HG03159 (cell line): ENCODE measurements around the gene LHFPL3.

ENCODE experiments used
- ATAC-seq: cut with Tn5 transposase; IDR thresholded peaks from one replicate; pipeline ENCODE4 v1.9.1; 2021; ENCODE audit warnings: mild to moderate bottlenecking, moderate library complexity; ENCODE audit not compliant: unreplicated experiment

The LHFPL3 gene

DNA sequence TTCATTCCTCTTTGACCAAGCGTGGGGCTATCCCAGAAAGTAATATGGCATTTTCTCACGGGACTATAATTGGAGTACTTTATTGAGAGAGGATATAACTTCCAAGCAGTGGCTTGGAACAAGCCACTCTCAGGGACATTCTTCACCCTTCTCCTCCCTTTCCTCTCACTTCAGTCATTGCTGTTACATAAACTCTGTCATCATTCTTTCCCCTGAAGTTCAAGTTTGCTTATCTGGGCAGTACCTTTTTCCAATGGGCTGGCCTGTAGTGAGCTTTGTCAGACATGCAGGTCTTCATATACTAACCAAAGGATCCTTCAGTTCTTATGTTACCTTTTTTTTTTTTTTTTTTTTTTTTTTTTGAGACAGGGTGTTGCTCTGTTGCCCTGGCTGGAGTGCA is 626.9 kb downstream of the LHFPL3 start:
- ATAC-seq: no peak
